NCI-H146 treated with DMSO at 0.1 percent for 48 hours (cell line): ENCODE data around the gene ZNF581.
A peak's percentile ranks its signal among the peaks of the same experiment; 100 is the strongest.

Experiments
- DNase-seq: peaks from one replicate; lab custom pipeline; 2025; ENCODE audit not compliant: unreplicated experiment; lab: John Stamatoyannopoulos, UW

ZNF581 gene

GRCh38 chr19:55643003-55643886 lies at the start of gene ZNF581:
Gene ZNF581 (plus strand): TSS chr19:55643649. CDS start chr19:55644572, 923 bp downstream.
- DNase-seq: peak; percentile 59

- no peak for DNase-seq
Observed at GRCh38 chr19:55594996-55595545, 48.4 kb upstream of the ZNF581 start.

- no peak for DNase-seq
Observed at GRCh38 chr19:55596304-55596703, 47.1 kb upstream of the ZNF581 start.

- DNase-seq: no peak
Observed at GRCh38 chr19:55597501-55597921, 45.9 kb upstream of the ZNF581 start.

- no peak for DNase-seq
Observed at GRCh38 chr19:55598034-55598433, 45.4 kb upstream of the ZNF581 start.

- DNase-seq: peak; percentile 93
Observed at GRCh38 chr19:55598719-55599467, 44.6 kb upstream of the ZNF581 start.

GRCh38 chr19:55599468-55599841 lies 44.0 kb upstream of the ZNF581 start, which contains the start of gene FIZ1:
Gene FIZ1 (minus strand): TSS chr19:55599517. CDS start chr19:55597865, 1,652 bp downstream.
- DNase-seq: peak; percentile 98

- peak; percentile 95 for DNase-seq
Observed at GRCh38 chr19:55599842-55600661, 43.4 kb upstream of the ZNF581 start, which contains the start of gene ZNF524. Gene ZNF524 (plus strand): TSS chr19:55600288. CDS start chr19:55602113, 1,825 bp downstream.

GRCh38 chr19:55600662-55601028 lies 42.8 kb upstream of the ZNF581 start:
- DNase-seq: no peak

GRCh38 chr19:55601084-55601483 lies 42.4 kb upstream of the ZNF581 start:
- DNase-seq: no peak

GRCh38 chr19:55602104-55603001 lies 41.1 kb upstream of the ZNF581 start:
- no peak for DNase-seq

- no peak for DNase-seq
Observed at GRCh38 chr19:55603115-55603514, 40.3 kb upstream of the ZNF581 start.

- no peak for DNase-seq
Observed at GRCh38 chr19:55603581-55604292, 39.7 kb upstream of the ZNF581 start.

- peak; percentile 96 for DNase-seq
Observed at GRCh38 chr19:55605207-55605636, 38.2 kb upstream of the ZNF581 start.

- peak; percentile 89 for DNase-seq
Observed at GRCh38 chr19:55605637-55606470, 37.6 kb upstream of the ZNF581 start, which contains the start of gene ZNF865. Gene ZNF865 (plus strand): TSS chr19:55605647. CDS start chr19:55613619, 7,972 bp downstream.

- DNase-seq: no peak
Observed at GRCh38 chr19:55606471-55606787, 37.0 kb upstream of the ZNF581 start.

- no peak for DNase-seq
Observed at GRCh38 chr19:55606817-55607216, 36.6 kb upstream of the ZNF581 start.

GRCh38 chr19:55609326-55609725 lies 34.1 kb upstream of the ZNF581 start:
- no peak for DNase-seq
